RPMI8226 (cell line): ENCODE results near the gene HMCN2.

Experiments
- DNase-seq: peaks from one replicate; pipeline ENCODE4 v3.0.0-alpha.2; 2015

HMCN2 gene

DNA sequence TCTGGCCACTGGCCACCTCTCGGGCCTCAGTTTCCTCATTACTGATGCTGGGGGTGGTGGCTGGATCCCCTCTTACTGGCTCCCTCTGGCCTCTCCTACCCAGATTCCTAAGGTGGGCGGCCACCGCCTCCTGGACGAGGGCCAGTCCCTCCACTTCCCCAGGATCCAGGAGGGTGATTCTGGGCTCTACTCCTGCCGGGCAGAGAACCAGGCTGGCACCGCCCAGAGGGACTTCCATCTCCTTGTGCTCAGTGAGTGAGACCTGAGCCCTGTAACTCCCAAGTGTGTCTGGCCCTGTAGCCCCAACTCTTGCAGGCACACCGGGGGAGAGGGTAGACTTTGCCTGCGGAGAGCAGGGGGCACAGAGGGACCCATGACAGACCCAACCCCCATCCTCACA is 83.3 kb downstream of the HMCN2 start:
- no peak for DNase-seq

DNA sequence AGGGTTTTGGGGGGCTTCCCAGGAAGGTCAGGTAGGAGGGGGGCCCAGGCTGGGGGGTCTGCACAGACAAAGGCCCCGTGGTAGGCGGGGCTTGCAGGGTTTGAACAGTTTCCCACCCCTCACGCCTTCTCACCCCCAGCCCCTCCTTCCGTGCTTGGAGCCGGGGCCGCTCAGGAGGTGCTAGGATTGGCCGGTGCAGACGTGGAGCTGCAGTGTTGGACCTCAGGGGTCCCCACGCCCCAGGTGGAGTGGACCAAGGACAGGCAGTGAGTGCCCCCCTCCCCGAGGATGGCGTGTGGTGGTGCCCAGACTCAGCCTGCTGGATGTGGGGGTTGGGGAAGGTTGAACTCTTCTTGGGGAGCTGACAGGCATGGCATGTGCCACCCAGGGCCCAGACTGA is 83.8 kb downstream of the HMCN2 start:
- no peak for DNase-seq

DNA sequence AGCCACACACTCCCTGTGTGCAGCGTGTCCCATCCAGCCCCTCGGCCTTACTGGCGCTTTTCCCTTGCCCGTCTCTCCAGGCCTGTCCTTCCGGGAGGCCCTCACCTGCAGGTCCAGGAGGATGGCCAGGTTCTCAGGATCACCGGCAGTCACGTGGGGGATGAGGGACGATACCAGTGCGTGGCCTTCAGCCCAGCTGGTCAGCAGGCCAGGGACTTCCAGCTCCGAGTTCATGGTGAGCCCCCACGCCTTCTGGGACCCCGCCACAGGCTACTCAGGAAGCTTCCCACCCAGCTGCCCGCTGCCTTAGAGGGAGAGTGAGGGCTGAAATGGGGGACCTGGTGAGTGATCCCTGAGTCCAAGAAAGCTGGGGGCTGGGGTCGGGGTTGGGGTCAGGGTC is 85.8 kb downstream of the HMCN2 start:
- no peak for DNase-seq

DNA sequence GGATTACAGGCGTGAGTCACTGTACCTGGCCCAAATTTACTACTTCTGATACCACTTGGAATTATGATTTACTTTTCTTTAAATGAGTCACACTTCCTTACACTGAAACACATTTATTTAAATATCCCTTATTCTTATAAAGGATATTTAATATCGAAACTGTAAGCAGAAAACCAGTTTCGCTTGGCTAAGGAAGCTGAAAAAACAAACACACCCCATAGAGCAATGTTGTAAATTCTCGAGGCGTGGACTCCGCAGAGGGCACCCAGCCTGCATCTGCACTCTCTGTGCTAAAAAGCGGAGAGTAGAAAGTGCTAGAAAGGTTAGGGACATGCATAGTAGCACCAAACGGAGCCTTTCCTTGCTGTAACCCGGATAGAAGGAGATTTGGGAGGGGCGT is 86.5 kb downstream of the HMCN2 start:
- peak; percentile 66 for DNase-seq

DNA sequence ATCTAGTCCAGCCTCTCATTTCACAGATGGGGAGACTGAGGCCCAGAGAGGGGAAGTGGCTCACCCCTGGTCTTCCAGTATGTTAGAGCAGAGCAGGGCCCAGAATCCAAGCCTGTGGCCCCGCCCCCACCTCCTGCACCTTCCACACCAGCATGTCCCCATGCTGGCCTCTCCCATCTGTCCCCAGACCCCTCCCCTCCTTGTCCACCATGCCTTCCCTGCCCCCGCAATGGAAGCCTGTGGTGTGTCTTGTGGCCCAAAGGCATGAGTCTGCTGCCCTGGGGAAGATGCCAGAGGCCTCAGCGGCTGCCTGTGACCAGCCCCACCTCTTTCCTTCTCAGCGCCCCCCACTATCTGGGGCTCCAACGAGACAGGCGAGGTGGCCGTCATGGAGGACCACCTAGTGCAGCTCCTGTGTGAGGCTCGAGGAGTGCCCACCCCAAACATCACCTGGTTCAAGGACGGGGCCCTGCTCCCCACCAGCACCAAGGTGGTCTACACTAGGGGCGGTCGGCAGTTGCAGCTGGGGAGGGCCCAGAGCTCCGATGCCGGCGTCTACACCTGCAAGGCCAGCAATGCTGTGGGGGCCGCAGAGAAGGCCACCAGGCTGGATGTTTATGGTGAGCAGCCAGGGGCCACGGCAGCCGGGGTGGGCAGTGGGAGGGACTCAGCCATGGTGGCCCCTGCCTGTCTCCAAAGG is 87.2 kb downstream of the HMCN2 start:
- DNase-seq, result no peak

DNA sequence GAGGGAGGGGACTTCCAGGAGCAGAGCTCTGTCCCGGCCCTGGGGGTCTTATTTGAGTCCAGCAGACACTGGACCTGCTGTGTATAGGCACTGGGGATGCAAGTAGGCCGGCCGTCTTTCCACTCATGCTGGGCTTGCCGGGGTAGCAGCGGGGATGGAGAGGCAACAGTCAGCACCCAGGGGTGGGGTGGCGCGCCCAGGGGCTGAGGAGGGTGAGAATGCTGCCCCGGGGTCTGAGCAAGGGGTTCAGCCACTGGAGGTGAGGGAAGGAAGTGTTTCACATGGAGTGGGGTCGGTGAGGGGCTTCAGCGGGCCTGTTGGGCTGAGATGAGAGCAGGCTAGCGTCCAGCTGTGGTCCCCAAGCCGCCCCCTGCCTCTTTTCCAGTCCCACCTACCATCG is 88.8 kb downstream of the HMCN2 start:
- no peak for DNase-seq

DNA sequence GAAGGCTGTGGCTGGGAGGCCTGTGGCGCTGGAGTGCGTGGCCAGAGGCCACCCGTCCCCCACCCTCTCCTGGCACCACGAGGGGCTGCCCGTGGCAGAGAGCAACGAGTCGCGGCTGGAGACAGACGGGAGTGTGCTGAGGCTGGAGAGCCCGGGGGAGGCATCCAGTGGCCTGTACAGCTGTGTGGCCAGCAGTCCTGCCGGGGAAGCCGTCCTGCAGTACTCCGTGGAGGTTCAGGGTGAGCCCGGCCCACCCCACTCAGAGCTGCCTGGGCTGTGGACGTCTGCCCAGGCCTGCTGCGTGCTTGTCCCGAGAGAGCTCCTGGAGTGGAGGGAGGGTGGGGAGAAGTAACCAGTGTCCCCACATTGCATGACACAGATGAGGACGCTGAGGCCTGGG is 89.2 kb downstream of the HMCN2 start:
- no peak for DNase-seq

DNA sequence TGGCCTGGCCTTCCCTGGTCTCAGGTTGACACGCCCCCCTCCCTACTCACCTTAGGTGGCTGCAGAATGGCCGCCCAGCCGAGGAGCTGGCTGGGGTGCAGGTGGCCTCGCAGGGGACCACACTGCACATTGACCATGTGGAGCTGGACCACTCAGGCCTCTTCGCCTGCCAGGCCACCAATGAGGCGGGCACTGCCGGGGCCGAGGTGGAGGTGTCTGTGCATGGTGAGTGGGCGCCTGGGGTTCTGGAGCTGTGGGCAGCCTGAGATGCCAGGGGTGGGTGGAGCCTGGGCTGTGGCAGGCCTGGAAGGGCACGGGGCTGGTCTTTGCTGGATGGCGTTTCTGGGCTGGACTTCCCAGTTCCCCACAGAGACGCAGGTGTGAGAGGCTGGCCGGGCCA is 90.5 kb downstream of the HMCN2 start:
- no peak for DNase-seq

DNA sequence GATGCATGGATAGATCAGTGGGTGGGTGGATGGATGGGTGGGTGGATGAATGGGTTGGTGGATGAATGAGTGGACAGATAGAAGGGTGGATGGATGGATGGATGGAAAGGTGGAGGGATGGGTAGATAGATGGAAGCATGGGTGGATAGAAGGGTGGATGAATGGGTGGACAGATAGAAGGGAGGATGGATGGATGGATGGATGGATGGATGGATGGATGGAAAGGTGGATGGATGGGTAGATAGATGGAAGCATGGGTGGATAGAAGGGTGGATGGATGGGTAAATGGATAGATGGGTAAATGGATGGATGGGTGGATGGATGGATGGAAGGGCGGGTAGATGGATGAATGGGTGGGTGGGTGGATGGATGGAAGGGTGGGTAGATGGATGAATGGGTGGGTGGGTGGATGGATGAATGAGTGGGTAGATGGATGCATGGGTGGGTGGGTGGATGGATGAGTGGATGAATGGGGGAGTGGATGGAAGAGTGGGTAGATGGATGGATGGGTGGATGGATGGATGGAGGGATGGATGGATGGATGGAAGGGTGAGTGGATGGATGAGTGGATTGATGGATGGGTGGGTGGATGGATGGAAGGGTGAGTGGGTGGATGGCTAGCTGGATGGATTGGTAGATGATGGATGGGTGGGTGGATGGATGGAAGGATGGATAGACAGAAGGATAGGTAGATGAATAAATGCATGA is 91.5 kb downstream of the HMCN2 start:
- no peak for DNase-seq

DNA sequence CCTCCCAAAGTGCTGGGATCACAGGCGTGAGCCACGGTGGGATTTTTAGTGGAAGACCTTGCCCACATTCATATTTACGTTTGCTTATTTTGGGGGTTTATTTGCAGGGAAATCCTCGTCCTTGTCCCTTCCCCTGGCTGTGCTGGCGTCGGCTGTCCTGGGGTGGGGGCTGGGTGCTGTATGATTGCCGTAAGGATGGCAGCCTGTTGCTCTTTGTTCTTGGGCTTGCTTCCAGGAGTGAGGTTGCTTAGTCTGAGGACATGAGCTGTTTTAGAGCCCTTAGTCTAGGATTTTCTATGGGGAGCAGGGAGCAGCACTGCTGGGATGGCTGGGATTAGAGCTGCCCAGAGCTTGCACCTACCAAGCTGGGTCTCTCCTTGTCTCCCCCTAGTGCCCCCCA is 93.4 kb downstream of the HMCN2 start:
- no peak for DNase-seq

DNA sequence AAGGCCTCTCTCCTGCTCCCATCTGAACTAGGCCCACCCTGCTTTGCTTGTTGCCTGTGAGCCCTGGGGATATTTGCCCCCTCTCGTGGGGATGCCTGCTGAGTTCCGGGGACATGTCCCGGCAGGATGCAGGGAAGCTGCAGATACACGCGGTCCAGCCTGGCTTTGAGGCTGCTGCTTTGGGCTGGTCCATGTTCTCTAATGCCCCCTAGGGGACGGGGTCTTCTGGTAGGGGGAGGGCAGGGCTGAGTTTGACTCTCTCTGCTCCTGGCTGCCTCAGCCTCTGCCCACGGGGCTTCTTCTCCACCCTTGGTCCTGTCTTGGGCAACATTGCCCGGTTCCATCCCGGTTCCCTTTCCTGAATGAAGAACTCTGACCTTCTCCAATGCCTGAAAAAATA is 94.3 kb downstream of the HMCN2 start:
- no peak for DNase-seq

DNA sequence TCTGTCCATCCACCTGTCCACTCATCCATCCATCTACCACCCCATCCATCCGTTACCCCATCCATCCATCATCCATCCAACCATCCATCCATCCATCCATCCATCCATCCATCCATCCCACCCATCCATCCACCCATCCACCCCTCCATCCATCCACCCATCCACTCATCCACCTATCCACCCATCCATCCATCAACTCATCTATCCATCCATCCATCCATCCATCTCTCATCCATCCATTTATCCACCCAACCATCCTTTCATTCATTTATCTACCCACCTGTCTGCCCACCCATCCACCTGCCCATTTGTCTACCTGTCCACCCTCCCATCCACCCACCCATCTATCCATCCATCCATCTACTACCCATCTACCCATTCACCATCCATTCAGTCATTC is 95.1 kb downstream of the HMCN2 start:
- DNase-seq, result no peak

DNA sequence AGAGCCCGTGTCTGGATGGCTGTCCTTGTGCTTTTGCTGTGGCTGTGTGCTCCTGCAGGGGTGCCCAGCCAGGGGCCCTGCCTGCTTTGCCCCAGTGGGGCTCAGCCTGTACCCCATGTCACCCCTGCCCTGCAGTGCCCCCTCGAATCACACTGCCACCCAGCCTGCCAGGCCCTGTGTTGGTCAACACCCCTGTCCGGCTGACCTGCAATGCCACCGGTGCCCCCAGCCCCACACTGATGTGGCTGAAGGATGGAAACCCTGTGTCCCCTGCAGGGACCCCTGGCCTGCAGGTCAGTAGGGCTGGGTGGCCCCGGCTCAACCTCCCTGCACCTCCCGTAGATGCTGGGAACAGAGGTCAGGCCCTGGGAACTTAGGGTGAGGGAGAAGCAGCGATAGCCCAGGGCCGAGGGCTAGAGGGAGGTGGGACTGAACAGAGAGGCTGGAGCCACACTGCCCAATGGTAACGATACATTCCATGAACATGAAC is 96.4 kb downstream of the HMCN2 start:
- no peak for DNase-seq

DNA sequence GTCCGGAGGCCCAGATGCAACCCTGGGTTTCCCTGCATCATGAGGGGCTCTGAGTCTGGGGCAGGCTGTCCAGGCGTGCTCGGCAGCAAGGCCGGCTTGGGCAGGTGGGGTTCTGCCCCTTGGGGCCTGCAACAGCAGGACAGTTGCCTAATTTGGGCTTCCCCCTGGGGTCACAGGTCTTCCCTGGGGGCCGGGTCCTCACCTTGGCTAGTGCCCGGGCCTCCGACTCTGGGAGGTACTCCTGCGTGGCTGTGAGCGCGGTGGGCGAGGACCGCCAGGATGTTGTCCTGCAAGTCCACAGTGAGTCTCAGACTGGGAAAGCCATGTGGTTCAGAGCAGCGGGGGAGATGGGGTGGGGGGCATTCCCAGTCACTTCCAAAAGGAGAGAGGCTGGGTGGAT is 97.1 kb downstream of the HMCN2 start:
- DNase-seq, result no peak

DNA sequence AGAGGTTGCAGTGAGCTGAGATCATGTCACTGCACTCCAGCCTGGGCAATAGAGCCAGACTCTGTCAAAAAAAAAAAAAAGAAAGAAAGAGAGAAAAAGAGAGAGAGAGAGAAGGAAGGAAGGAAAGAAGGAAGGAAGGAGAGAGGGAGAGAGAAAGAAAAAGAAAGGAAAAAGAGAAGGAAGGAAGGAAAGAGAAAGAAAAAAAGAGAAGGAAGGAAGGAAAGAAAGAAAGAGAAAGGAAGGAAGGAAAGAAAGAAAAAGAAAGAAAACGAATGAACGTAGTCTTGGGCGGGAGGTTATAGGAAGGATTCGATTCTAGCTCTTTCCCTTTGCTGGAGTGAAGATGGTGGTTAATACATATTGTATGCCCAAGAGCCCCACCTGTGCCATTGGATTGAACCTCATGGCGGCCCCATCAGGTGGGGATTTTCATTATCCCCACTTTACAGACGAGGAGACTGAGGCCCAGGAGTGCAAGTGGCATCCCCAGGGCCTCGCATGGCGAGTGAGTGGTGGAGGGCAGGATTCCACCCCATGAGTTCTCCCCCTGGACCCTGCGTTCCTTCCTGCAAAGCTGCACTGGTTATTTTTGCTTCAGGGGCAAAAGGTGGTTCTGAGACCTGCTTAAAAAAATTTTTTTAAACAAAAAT is 98.3 kb downstream of the HMCN2 start:
- DNase-seq, result no peak

DNA sequence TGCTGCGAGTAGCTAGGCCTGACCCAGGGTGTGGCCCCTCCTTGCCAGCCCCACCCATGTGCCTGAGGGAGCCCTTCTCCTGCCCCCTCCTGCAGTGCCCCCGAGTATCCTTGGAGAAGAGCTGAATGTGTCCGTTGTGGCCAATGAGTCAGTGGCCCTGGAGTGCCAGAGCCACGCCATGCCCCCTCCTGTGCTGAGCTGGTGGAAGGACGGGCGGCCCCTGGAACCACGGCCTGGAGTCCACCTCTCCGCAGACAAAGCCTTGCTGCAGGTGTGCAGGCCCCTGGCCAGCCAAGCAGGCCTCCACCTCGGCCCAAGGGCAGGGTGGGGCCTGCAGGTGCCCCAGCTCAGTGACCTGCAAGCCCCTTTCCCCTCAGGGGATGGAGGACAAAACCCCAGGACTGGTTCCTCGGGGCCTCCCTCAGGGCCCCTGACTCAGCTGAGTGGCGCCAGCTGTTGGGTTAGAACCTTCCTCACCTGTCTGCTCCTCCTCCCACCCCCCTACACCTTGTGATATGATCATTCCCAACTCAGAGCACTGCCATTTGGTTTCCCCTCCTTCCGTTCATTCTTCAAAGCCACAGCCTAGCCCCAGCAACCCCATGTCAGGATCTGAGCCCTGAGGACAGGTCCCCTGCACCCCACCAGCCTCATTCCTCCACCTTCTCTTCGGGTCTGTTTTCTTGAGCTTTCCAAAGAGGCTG is 99.2 kb downstream of the HMCN2 start:
- no peak for DNase-seq

DNA sequence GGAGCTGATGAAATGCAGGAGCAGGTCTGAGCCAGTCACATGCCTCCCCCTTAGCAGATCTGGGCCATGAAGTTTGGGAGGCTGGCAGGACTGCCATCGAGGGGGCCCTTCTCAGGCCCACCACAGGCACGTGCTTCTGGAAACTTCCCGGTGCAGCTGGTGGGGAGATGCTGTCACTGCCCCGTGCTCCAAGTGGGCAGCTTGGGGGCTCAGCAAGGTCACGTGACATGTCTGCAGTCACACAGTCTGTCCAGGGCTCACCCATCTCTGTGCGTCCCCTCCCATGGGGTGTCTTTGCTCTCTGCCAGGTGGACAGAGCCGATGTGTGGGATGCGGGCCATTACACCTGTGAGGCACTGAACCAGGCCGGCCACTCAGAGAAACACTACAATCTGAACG is 99.8 kb downstream of the HMCN2 start:
- no peak for DNase-seq

DNA sequence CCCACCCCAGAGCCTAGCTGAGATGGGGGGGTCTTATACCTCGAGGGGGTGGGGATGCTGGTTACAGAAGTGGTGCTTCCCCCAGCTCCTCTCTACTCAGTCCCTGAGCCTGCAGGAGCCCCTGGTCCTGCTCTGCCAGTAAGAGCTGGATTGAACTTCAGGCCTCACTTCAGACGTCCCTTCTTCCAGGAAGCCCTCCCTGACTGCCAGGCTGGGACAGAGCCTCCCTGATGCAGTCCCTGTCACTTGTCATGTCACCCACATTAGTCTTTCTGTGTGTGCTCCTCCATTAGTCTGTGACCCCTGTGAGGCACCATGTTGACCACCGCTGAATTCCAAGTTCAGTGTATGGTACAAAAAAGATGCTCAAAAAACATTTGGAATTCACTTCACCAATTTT is 100.5 kb downstream of the HMCN2 start:
- no peak for DNase-seq

DNA sequence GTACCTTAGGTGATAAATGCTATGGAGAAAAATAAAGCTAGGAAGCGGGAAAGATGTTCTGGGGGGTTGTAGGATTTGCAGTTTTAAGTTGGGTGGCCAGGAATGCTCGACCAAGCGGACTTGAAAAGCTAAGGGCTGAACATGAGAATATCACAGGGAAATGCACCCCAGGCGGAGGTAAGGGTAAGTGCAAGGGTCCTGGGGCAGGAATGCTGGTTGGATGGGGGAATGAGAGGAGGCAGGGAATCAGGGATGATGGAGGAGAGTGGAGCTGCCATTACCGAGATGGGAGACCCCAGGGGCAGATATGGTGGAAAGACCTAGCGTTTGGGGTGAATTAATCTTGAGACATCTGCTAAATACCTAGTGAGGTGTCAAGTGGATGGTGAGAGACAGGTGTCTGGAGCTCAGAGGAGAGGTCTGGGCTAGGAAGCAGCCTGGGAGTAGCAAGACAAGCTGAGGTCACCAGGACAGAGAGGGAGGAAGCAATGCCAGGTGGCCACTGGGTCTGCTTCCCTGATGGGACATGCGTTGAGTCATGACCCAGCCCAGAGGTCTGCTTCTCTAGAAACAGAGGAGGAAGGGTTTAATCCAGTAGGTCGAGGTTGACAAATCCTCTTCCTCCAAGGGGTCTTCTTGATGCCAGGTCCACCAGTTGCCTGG is 101.5 kb downstream of the HMCN2 start:
- no peak for DNase-seq

DNA sequence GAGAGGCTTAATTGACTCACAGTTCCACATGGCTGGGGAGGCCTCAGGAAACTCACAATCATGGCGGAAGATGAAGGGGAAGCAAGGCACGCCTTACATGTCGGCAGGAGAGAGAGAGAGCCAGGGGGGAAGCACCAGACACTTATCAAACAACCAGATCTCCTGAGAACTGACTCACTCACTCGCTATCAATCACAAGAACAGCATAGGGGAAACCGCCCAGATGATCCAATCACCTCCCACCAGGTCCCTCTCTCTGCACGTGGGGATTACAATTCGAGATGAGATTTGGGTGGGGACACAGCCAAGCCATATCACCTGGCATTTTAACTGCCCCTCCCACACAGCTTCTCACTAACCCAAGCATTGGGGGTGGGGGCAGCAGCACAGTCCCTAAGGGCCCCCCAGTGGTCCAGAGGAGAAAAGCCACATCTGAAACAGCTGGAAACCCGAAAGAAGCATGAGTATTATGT is 103.1 kb downstream of the HMCN2 start:
- peak; percentile 55 for DNase-seq

DNA sequence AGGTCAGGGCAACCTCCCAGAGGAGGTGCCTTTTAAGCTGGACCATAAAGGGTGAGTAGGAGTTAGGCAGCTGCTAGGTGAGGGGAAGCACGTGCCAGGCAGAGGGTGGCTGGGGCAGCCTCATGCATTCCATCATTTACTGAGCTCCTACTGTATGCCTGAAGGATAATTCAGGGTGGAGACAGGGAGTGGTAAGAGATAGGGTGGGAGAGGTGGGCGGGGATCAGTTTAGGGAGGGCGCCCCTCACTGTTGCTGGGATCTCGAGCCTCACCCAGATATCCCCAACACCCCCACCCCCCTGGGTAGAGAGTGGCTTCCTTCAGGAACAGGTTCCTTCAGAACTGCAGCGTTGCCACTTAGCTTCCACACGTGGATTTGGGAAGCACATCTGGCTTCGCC is 104.7 kb downstream of the HMCN2 start:
- DNase-seq, result no peak

DNA sequence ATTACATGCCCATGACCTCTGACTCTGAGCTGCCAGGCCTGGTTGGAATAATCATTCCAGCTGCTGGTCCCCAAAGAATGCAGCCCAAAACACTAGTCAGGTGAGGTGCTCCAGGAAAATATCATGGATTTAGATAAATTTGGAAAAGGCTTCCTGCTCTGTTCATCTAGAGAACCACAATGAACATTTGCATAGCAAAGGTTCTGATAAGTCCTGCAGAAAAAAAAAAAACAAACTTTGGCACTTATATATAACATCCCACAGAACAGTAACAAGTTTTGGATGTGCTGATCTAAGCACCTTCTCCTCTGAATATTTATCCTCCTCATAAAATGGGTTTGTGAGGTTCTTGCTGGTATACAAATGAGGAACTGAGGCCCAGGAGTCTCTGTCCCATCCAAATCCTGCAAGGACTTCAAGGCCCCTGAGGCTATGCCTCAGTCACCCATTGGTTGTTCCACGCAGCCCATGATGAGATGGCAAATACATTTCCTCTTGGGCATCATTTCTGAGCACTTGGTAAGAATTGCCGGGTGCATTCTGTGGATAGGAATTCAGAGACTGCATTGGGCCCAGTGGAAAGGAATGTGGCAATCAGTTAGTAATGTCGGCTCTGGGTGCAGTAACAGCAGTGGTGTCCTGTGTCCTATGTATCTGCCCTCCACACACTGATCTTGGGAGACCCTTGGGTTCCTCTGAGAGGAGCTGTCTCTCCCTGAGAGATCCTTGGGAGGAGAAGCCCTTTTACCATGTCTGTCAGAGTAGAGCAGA is 105.8 kb downstream of the HMCN2 start:
- no peak for DNase-seq
